HEK293 (cell line): ENCODE measurements around the gene DEDD2.

Experiments used
- INSM2 ChIP-seq: fragments of 450-650 bp; formaldehyde crosslinking; IDR thresholded peaks from 2 replicates; pipeline ENCODE4 v1.5.1; 2016; ENCODE audit warnings: missing biosample characterization, missing genetic modification characterization
- MEIS1 ChIP-seq: sonication (generic); formaldehyde crosslinking; IDR thresholded peaks from 2 replicates; pipeline ENCODE4 v1.8.1; 2022; ENCODE audit warnings: missing genetic modification reagents, mild to moderate bottlenecking, borderline replicate concordance
- MZF1 ChIP-seq: fragments of 450-650 bp; formaldehyde crosslinking; IDR thresholded peaks from 2 replicates; pipeline ENCODE4 v1.5.1; 2017; ENCODE audit warnings: missing biosample characterization, missing genetic modification characterization, borderline replicate concordance
- SCRT1 ChIP-seq: fragments of 450-650 bp; formaldehyde crosslinking; IDR thresholded peaks from 2 replicates; pipeline ENCODE4 v1.5.1; 2016; ENCODE audit warnings: missing biosample characterization, missing genetic modification characterization, borderline replicate concordance
- ZBTB8A ChIP-seq: fragments of 450-650 bp; formaldehyde crosslinking; IDR thresholded peaks from 2 replicates; pipeline ENCODE4 v1.5.1; 2016; ENCODE audit warnings: missing biosample characterization, missing genetic modification characterization
- ZFP37 ChIP-seq: fragments of 450-650 bp; formaldehyde crosslinking; IDR thresholded peaks from 2 replicates; pipeline ENCODE4 v1.5.1; 2016; ENCODE audit warnings: missing biosample characterization, missing genetic modification characterization
- ZNF10 ChIP-seq: fragments of 450-650 bp; formaldehyde crosslinking; IDR thresholded peaks from 2 replicates; pipeline ENCODE4 v1.5.1; 2017; ENCODE audit warnings: missing biosample characterization, missing genetic modification characterization
- ZNF155 ChIP-seq: fragments of 450-650 bp; formaldehyde crosslinking; IDR thresholded peaks from 2 replicates; pipeline ENCODE4 v1.5.1; 2016; ENCODE audit warnings: missing biosample characterization, missing genetic modification characterization
- ZNF169 ChIP-seq: fragments of 450-650 bp; formaldehyde crosslinking; IDR thresholded peaks from 2 replicates; pipeline ENCODE4 v1.5.1; 2016; ENCODE audit warnings: missing biosample characterization, missing genetic modification characterization
- ZNF19 ChIP-seq: fragments of 450-650 bp; formaldehyde crosslinking; IDR thresholded peaks from 2 replicates; pipeline ENCODE4; 2016; ENCODE audit warnings: missing biosample characterization, missing genetic modification characterization, low read depth
- ZNF2 ChIP-seq: fragments of 450-650 bp; formaldehyde crosslinking; IDR thresholded peaks from 2 replicates; pipeline ENCODE4 v1.5.1; 2016; ENCODE audit warnings: missing biosample characterization, missing genetic modification characterization
- ZNF202 ChIP-seq: fragments of 450-650 bp; formaldehyde crosslinking; IDR thresholded peaks from 2 replicates; pipeline ENCODE4 v1.5.1; 2016; ENCODE audit warnings: missing biosample characterization, missing genetic modification characterization, borderline replicate concordance
- ZNF211 ChIP-seq: fragments of 450-650 bp; formaldehyde crosslinking; IDR thresholded peaks from 2 replicates; pipeline ENCODE4 v1.5.1; 2016; ENCODE audit warnings: low read depth, missing biosample characterization, missing genetic modification characterization
- ZNF223 ChIP-seq: fragments of 450-650 bp; formaldehyde crosslinking; IDR thresholded peaks from 2 replicates; pipeline ENCODE4 v1.5.1; 2016; ENCODE audit warnings: missing biosample characterization, missing genetic modification characterization
- ZNF292 ChIP-seq: fragments of 450-650 bp; formaldehyde crosslinking; IDR thresholded peaks from 2 replicates; pipeline ENCODE4 v1.5.1; 2016; ENCODE audit warnings: low read depth, missing biosample characterization, missing genetic modification characterization, borderline replicate concordance
- ZNF302 ChIP-seq: fragments of 450-650 bp; formaldehyde crosslinking; IDR thresholded peaks from 2 replicates; pipeline ENCODE4 v1.5.1; 2016; ENCODE audit warnings: missing biosample characterization, missing genetic modification characterization, low read depth
- ZNF324 ChIP-seq: fragments of 450-650 bp; formaldehyde crosslinking; IDR thresholded peaks from 2 replicates; pipeline ENCODE4 v1.5.1; 2016; ENCODE audit warnings: missing biosample characterization, missing genetic modification characterization
- ZNF501 ChIP-seq: fragments of 450-650 bp; formaldehyde crosslinking; IDR thresholded peaks from 2 replicates; pipeline ENCODE4 v1.5.1; 2016; ENCODE audit warnings: missing biosample characterization, missing genetic modification characterization
- ZNF513 ChIP-seq: fragments of 450-650 bp; IDR thresholded peaks from 2 replicates; pipeline ENCODE4 v1.5.1; 2018; ENCODE audit warnings: missing biosample characterization, missing genetic modification characterization
- ZNF514 ChIP-seq: fragments of 450-650 bp; formaldehyde crosslinking; IDR thresholded peaks from 2 replicates; pipeline ENCODE4 v1.5.1; 2016; ENCODE audit warnings: missing biosample characterization, missing genetic modification characterization
- ZNF521 ChIP-seq: fragments of 450-650 bp; formaldehyde crosslinking; IDR thresholded peaks from 2 replicates; pipeline ENCODE4 v1.5.1; 2017; ENCODE audit warnings: missing biosample characterization, mild to moderate bottlenecking, missing genetic modification characterization
- ZNF621 ChIP-seq: fragments of 450-650 bp; formaldehyde crosslinking; IDR thresholded peaks from 2 replicates; pipeline ENCODE4 v1.5.1; 2017; ENCODE audit warnings: missing biosample characterization, missing genetic modification characterization
- ZNF654 ChIP-seq: fragments of 450-650 bp; formaldehyde crosslinking; IDR thresholded peaks from 2 replicates; pipeline ENCODE4 v1.5.1; 2016; ENCODE audit warnings: low read depth, missing biosample characterization, missing genetic modification characterization
- ZNF660 ChIP-seq: fragments of 450-650 bp; IDR thresholded peaks from 2 replicates; pipeline ENCODE4 v1.5.1; 2018; ENCODE audit warnings: missing biosample characterization, mild to moderate bottlenecking, missing genetic modification characterization
- ZNF843 ChIP-seq: fragments of 450-650 bp; formaldehyde crosslinking; IDR thresholded peaks from 2 replicates; pipeline ENCODE4 v1.5.1; 2016; ENCODE audit warnings: missing biosample characterization, missing genetic modification characterization
- TF ChIP-seq, protein P1 (sequence below): fragments of 450-650 bp; formaldehyde crosslinking; IDR thresholded peaks from 2 replicates; pipeline ENCODE4; 2016; ENCODE audit warnings: missing biosample characterization, missing genetic modification characterization
- TF ChIP-seq, protein P2 (sequence below): fragments of 450-650 bp; formaldehyde crosslinking; IDR thresholded peaks from 2 replicates; pipeline ENCODE4 v1.5.0; 2017; ENCODE audit warnings: missing biosample characterization, missing genetic modification characterization, borderline replicate concordance
- TF ChIP-seq, protein P3 (sequence below): fragments of 450-650 bp; formaldehyde crosslinking; IDR thresholded peaks from 2 replicates; pipeline ENCODE4 v1.5.1; 2016; ENCODE audit warnings: missing biosample characterization, missing genetic modification characterization
- TF ChIP-seq, protein P4 (sequence below): fragments of 450-650 bp; formaldehyde crosslinking; IDR thresholded peaks from 2 replicates; pipeline ENCODE4 v1.5.1; 2016; ENCODE audit warnings: missing biosample characterization, missing genetic modification characterization, low read depth

The DEDD2 gene

GRCh38 chr19:42216653-42217519 lies 591 bp downstream of the DEDD2 start (continued):
- TF ChIP-seq, protein P1, sequence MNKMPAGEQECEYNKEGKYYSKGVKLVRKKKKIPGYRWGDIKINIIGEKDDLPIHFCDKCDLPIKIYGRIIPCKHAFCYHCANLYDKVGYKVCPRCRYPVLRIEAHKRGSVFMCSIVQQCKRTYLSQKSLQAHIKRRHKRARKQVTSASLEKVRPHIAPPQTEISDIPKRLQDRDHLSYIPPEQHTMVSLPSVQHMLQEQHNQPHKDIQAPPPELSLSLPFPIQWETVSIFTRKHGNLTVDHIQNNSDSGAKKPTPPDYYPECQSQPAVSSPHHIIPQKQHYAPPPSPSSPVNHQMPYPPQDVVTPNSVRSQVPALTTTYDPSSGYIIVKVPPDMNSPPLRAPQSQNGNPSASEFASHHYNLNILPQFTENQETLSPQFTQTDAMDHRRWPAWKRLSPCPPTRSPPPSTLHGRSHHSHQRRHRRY (tag by site-specific recombination): 0 out of 2 replicates have a peak, but pooled peaks have one; percentile 17
- 0 out of 2 replicates have a peak, but pooled peaks have one; percentile 45 for TF ChIP-seq MEIS1
- no peak; the same call in 1 of the 2 replicates for TF ChIP-seq ZBTB8A (tag by site-specific recombination)
- TF ChIP-seq, protein P2, sequence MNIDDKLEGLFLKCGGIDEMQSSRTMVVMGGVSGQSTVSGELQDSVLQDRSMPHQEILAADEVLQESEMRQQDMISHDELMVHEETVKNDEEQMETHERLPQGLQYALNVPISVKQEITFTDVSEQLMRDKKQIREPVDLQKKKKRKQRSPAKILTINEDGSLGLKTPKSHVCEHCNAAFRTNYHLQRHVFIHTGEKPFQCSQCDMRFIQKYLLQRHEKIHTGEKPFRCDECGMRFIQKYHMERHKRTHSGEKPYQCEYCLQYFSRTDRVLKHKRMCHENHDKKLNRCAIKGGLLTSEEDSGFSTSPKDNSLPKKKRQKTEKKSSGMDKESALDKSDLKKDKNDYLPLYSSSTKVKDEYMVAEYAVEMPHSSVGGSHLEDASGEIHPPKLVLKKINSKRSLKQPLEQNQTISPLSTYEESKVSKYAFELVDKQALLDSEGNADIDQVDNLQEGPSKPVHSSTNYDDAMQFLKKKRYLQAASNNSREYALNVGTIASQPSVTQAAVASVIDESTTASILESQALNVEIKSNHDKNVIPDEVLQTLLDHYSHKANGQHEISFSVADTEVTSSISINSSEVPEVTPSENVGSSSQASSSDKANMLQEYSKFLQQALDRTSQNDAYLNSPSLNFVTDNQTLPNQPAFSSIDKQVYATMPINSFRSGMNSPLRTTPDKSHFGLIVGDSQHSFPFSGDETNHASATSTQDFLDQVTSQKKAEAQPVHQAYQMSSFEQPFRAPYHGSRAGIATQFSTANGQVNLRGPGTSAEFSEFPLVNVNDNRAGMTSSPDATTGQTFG (tag by site-specific recombination): no peak
- no peak for TF ChIP-seq ZNF513 (tag by site-specific recombination)
- no peak for TF ChIP-seq ZNF843
- no peak for TF ChIP-seq ZNF292 (tag by site-specific recombination)
- no peak for TF ChIP-seq ZNF211 (tag by site-specific recombination)
- no peak for TF ChIP-seq ZNF521 (tag by site-specific recombination)
- peak; percentile 73 for TF ChIP-seq ZFP37 (tag by site-specific recombination)
- 0 out of 2 replicates have a peak, but pooled peaks have one; percentile 45 for TF ChIP-seq ZNF660
- no peak for TF ChIP-seq ZNF223 (tag by site-specific recombination)
- TF ChIP-seq ZNF202 (tag by site-specific recombination): no peak
- no peak for TF ChIP-seq ZNF10 (tag by site-specific recombination)
- TF ChIP-seq ZNF19 (tag by site-specific recombination): no peak
- TF ChIP-seq, protein P3, sequence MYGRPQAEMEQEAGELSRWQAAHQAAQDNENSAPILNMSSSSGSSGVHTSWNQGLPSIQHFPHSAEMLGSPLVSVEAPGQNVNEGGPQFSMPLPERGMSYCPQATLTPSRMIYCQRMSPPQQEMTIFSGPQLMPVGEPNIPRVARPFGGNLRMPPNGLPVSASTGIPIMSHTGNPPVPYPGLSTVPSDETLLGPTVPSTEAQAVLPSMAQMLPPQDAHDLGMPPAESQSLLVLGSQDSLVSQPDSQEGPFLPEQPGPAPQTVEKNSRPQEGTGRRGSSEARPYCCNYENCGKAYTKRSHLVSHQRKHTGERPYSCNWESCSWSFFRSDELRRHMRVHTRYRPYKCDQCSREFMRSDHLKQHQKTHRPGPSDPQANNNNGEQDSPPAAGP (tag by site-specific recombination): peak; percentile 33; the same call in 1 of the 2 replicates
- no peak for TF ChIP-seq ZNF302 (tag by site-specific recombination)
- TF ChIP-seq, protein P4, sequence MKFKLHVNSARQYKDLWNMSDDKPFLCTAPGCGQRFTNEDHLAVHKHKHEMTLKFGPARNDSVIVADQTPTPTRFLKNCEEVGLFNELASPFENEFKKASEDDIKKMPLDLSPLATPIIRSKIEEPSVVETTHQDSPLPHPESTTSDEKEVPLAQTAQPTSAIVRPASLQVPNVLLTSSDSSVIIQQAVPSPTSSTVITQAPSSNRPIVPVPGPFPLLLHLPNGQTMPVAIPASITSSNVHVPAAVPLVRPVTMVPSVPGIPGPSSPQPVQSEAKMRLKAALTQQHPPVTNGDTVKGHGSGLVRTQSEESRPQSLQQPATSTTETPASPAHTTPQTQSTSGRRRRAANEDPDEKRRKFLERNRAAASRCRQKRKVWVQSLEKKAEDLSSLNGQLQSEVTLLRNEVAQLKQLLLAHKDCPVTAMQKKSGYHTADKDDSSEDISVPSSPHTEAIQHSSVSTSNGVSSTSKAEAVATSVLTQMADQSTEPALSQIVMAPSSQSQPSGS: no peak
- no peak for TF ChIP-seq ZNF514 (tag by site-specific recombination)
- TF ChIP-seq ZNF324 (tag by site-specific recombination): 0 out of 2 replicates have a peak, but pooled peaks have one; percentile 55
- TF ChIP-seq ZNF2 (tag by site-specific recombination): peak; percentile 59; the same call in 1 of the 2 replicates
- TF ChIP-seq SCRT1 (tag by site-specific recombination): peak; percentile 55
- TF ChIP-seq ZNF654 (tag by site-specific recombination): no peak
- no peak for TF ChIP-seq MZF1 (tag by site-specific recombination)
- no peak for TF ChIP-seq ZNF169 (tag by site-specific recombination)
- TF ChIP-seq ZNF501 (tag by site-specific recombination): peak; percentile 51
- TF ChIP-seq ZNF621 (tag by site-specific recombination): no peak
- TF ChIP-seq ZNF155: no peak
- 0 out of 2 replicates have a peak, but pooled peaks have one; percentile 4 for TF ChIP-seq INSM2 (tag by site-specific recombination)
